OCI-LY3 (cell line): Measurements from ENCODE around the gene TRIM41.
"Not testable (repeated sequence)": the region's sequence is repeated elsewhere in the genome, so short reads cannot be mapped to it uniquely, and the experiment has no call there.

Experiments
- H2AFZ ChIP-seq: fragments of 200-600, 300-600 bp; shearing (Covaris generic); 2 replicates; pipeline ENCODE4 v1.6.0; 2014; ENCODE audit warnings: antibody characterized with exemption, low read depth, low read length
- H3K27ac ChIP-seq: fragments of 200-600, 300-600 bp; sonication (generic); 2 replicates; pipeline ENCODE4 v1.5.1; 2014; ENCODE audit warnings: mild to moderate bottlenecking, low read length, moderate library complexity, mixed read lengths
- H3K27me3 ChIP-seq: fragments of 200-600, 300-600 bp; sonication (generic); 2 replicates; pipeline ENCODE4 v1.6.1; 2014; ENCODE audit warnings: low read depth, low read length, mixed read lengths
- H3K36me3 ChIP-seq: fragments of 200-600, 300-600 bp; sonication (generic); replicated peaks from 2 replicates; pipeline ENCODE3; 2014; ENCODE audit warnings: low read depth, low read length, mixed read lengths
- H3K4me1 ChIP-seq: fragments of 300-600, 200-600 bp; sonication (generic); 2 replicates; pipeline ENCODE4 v1.6.1; 2014; ENCODE audit warnings: low read length, mixed read lengths
- H3K4me2 ChIP-seq: fragments of 200-600, 300-600 bp; sonication (generic); 2 replicates; pipeline ENCODE4 v1.6.1; 2014; ENCODE audit warnings: low read length, mixed read lengths
- H3K4me3 ChIP-seq: fragments of 300-600, 200-600 bp; sonication (generic); 2 replicates; pipeline ENCODE4 v1.5.1; 2014; ENCODE audit warnings: antibody characterized with exemption, mild to moderate bottlenecking, low read length, moderate library complexity
- H3K79me2 ChIP-seq: fragments of 300-600, 200-600 bp; shearing (Covaris generic); 2 replicates; pipeline ENCODE4 v1.6.1; 2014; ENCODE audit warnings: mild to moderate bottlenecking, low read length, mixed read lengths
- H3K9ac ChIP-seq: fragments of 300-600, 200-600 bp; shearing (Covaris generic); 2 replicates; pipeline ENCODE4 v1.6.0; 2014; ENCODE audit warnings: mild to moderate bottlenecking, low read length, moderate library complexity
- H3K9me3 ChIP-seq: fragments of 200-600, 300-600 bp; shearing (Covaris generic); 2 replicates; pipeline ENCODE4 v1.6.1; 2014; ENCODE audit warnings: low read length, mixed read lengths; ENCODE audit not compliant: insufficient read depth
- H4K20me1 ChIP-seq: fragments of 200-600, 300-600 bp; sonication (generic); 2 replicates; pipeline ENCODE4 v1.6.1; 2016; ENCODE audit warnings: low read length, mixed read lengths; ENCODE audit not compliant: insufficient read depth
- EZH2phosphoT487 ChIP-seq: fragments of 200-600 bp; shearing (Covaris generic); IDR thresholded peaks from 2 replicates; pipeline ENCODE4 v1.6.1; 2018; ENCODE audit warnings: antibody characterized with exemption, mixed run types, low read depth
- TF ChIP-seq, protein P1 (sequence below): fragments of 200-600, 300-600 bp; sonication (generic); IDR thresholded peaks from 2 replicates; pipeline ENCODE4 v1.5.1; 2014; ENCODE audit warnings: antibody characterized with exemption, low read length, low read depth

The TRIM41 gene

GRCh38 chr5:181207214-181207959 is 15.7 kb upstream of the TRIM41 start:
- no peaks in the 10 kb centered on the region; the same call in 1 of the 2 replicates for H4K20me1 ChIP-seq
- peak overlapping the region; percentile 75 for H3K27ac ChIP-seq
- TF ChIP-seq EZH2phosphoT487: no peak
- TF ChIP-seq, protein P1, sequence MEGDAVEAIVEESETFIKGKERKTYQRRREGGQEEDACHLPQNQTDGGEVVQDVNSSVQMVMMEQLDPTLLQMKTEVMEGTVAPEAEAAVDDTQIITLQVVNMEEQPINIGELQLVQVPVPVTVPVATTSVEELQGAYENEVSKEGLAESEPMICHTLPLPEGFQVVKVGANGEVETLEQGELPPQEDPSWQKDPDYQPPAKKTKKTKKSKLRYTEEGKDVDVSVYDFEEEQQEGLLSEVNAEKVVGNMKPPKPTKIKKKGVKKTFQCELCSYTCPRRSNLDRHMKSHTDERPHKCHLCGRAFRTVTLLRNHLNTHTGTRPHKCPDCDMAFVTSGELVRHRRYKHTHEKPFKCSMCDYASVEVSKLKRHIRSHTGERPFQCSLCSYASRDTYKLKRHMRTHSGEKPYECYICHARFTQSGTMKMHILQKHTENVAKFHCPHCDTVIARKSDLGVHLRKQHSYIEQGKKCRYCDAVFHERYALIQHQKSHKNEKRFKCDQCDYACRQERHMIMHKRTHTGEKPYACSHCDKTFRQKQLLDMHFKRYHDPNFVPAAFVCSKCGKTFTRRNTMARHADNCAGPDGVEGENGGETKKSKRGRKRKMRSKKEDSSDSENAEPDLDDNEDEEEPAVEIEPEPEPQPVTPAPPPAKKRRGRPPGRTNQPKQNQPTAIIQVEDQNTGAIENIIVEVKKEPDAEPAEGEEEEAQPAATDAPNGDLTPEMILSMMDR: no peak
- no peaks in the 10 kb centered on the region for H3K27me3 ChIP-seq
- H3K9me3 ChIP-seq: no peaks in the 10 kb centered on the region
- peak overlapping the region; percentile 84 for H3K4me3 ChIP-seq
- peak overlapping the region; percentile 76 for H3K4me2 ChIP-seq
- peak overlapping the region; percentile 91 for H2AFZ ChIP-seq
- H3K4me1 ChIP-seq: peaks cover 11% of the 10 kb centered on the region
- no peaks in the 10 kb centered on the region for H3K36me3 ChIP-seq
- no peaks in the 10 kb centered on the region for H3K79me2 ChIP-seq
- H3K9ac ChIP-seq: peak overlapping the region; percentile 79

- Histone ChIP-seq H3K27me3 (no peaks in the 10 kb centered on the region), H3K4me3 (peak overlapping the region; percentile 84), H3K79me2 (no peaks in the 10 kb centered on the region), H3K9ac (no peak overlapping the region), H3K4me1 (peaks cover 11% of the 10 kb centered on the region), H4K20me1 (no peaks in the 10 kb centered on the region; the same call in 1 of the 2 replicates), H3K27ac (0 out of 2 replicates have a peak overlapping the region, but pooled peaks have one; percentile 2), H3K9me3 (no peaks in the 10 kb centered on the region), H3K4me2 (peak overlapping the region; percentile 76), H2AFZ (no peak overlapping the region), H3K36me3 (no peaks in the 10 kb centered on the region)
- no peak for TF ChIP-seq EZH2phosphoT487
- TF ChIP-seq, protein P1: no peak
These were observed 15.2 kb upstream of the TRIM41 start for GRCh38 chr5:181207960-181208253.

DNA sequence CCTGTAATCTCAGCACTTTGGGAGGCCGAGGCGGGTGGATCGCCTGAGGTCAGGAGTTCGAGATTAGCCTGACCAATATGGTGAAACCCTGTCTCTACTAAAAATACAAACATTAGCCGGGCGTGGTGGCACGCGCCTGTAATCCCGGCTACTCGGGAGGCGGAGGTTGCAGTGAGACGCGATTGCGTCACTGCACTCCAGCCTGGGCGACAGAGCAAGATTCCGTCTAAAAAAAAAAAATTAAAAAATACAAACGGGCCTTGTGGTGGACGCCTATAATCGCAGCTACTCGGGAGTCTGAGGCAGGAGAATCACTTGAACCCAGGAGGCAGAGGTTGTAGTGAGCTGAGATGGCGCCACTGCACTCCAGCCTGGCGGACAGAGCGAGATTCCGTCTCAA is 14.1 kb upstream of the TRIM41 start:
- not testable (repeated sequence) for H3K27me3 ChIP-seq, H3K36me3 ChIP-seq, H2AFZ ChIP-seq, H3K4me3 ChIP-seq, H3K4me2 ChIP-seq, H3K27ac ChIP-seq, H4K20me1 ChIP-seq, H3K79me2 ChIP-seq, H3K9me3 ChIP-seq, H3K9ac ChIP-seq
- peaks cover 11% of the 10 kb centered on the region for H3K4me1 ChIP-seq

DNA sequence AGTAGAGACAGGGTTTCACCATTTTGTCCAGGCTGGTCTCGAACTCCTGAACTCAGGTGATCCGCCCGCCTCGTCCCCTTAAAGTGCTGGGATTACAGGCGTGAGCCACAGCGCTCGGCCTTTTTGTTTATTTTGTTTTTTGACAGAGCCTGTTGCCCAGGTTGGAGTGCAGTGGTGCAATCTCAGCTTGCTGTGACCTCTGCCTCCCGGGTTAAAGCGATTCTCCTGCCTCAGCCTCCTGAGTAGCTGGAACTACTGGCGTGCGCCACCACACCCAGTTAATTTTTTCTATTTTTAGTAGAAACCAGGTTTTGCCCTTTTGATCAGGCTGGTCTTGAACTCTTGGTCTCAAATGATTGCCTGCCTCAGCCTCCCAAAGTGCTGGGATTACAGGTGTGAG is 12.9 kb upstream of the TRIM41 start:
- H3K27me3 ChIP-seq, H3K27ac ChIP-seq, H3K4me1 ChIP-seq: not testable (repeated sequence)

GRCh38 chr5:181210698-181211097 is 12.4 kb upstream of the TRIM41 start:
- H3K9me3 ChIP-seq, H3K27me3 ChIP-seq, H2AFZ ChIP-seq, H3K4me2 ChIP-seq, H3K4me1 ChIP-seq, H3K9ac ChIP-seq, H4K20me1 ChIP-seq, H3K79me2 ChIP-seq, H3K36me3 ChIP-seq, H3K27ac ChIP-seq, H3K4me3 ChIP-seq: not testable (repeated sequence)

More for the DNA sequence above, 12.9 kb upstream of the TRIM41 start:
- H3K79me2 ChIP-seq, H3K9ac ChIP-seq, H3K36me3 ChIP-seq, H3K4me2 ChIP-seq, H2AFZ ChIP-seq, H4K20me1 ChIP-seq, H3K9me3 ChIP-seq, H3K4me3 ChIP-seq: not testable (repeated sequence)
